H1 (cell line): ENCODE data around the gene PI4KA.

Experiments used
- ATF2 ChIP-seq: IDR thresholded peaks from 2 replicates; pipeline ENCODE4 v1.6.1; 2012; ENCODE audit warnings: low read length, inconsistent platforms
- BACH1 ChIP-seq: IDR thresholded peaks from 2 replicates; pipeline ENCODE4 v1.6.1; 2012; ENCODE audit warnings: low read length, improper control_type of control experiment
- BRCA1 ChIP-seq: IDR thresholded peaks from 2 replicates; pipeline ENCODE4 v1.6.1; 2012; ENCODE audit warnings: low read depth, low read length, improper control_type of control experiment
- CBX5 ChIP-seq: fragments of 300-800, 300-1000 bp; sonication (generic); IDR thresholded peaks from 2 replicates; pipeline ENCODE4 v1.7.1; 2016; ENCODE audit warnings: antibody characterized with exemption, low read length, low read depth
- CTCF ChIP-seq, 3 experiments: IDR thresholded peaks; 1 replicate in 2 of 3; 2 replicates in 1 of 3; pipeline versions ENCODE4 v1.5.1 to v1.6.1; 2011; ENCODE audit warnings: low read length in 3 of 3, mild to moderate bottlenecking in 3 of 3, inconsistent platforms in 2 of 3, low read depth in 1 of 3, moderate library complexity in 1 of 3; ENCODE audit not compliant: insufficient read depth in 1 of 3; ENCODE audit errors: control extremely low read depth in 1 of 3
- JUN ChIP-seq: IDR thresholded peaks from 2 replicates; pipeline ENCODE4 v1.6.1; 2011; ENCODE audit warnings: low read depth, mild to moderate bottlenecking, improper control_type of control experiment, low read length
- POLR2A ChIP-seq, 2 experiments: IDR thresholded peaks; 1 replicate in 1 of 2; 2 replicates in 1 of 2; pipeline ENCODE4 v1.6.1; 2011; ENCODE audit warnings: low read depth in 2 of 2, low read length in 2 of 2, mild to moderate bottlenecking in 2 of 2; ENCODE audit errors: control extremely low read depth in 1 of 2
- RAD21 ChIP-seq, 2 experiments: IDR thresholded peaks in 1 of 2; conservative IDR thresholded peaks in 1 of 2; 2 replicates each; pipeline ENCODE4 v1.6.1; 2011; ENCODE audit warnings: low read depth in 2 of 2, low read length in 2 of 2, improper control_type of control experiment in 1 of 2, inconsistent platforms in 1 of 2, mild to moderate bottlenecking in 1 of 2, moderate library complexity in 1 of 2
- TAF7 ChIP-seq: optimal IDR thresholded peaks from 2 replicates; pipeline ENCODE3; 2011; ENCODE audit warnings: low read depth, mild to moderate bottlenecking, inconsistent platforms, low read length, moderate library complexity, borderline replicate concordance

GRCh38 chr22:20792221-20792965 is 66.2 kb downstream of the PI4KA start:
- TF ChIP-seq JUN = no peak
- TF ChIP-seq CTCF (IDR thresholded peaks at IDR 0.05; ENCODE audit: control extremely low read depth in 1 of 3, insufficient read depth in 1 of 3, low read depth in 1 of 3, low read length in 3 of 3) = no peak
- no peak for TF ChIP-seq RAD21 (IDR thresholded peaks at IDR 0.05 in 1 of 2, conservative IDR thresholded peaks at IDR 0.05 in 1 of 2; ENCODE audit: low read depth in 2 of 2, low read length in 2 of 2)
- TF ChIP-seq BACH1 = no peak
- no peak for TF ChIP-seq CBX5
- TF ChIP-seq BRCA1 = no peak
- TF ChIP-seq TAF7 = no peak
- TF ChIP-seq ATF2 = no peak
- TF ChIP-seq POLR2A (IDR thresholded peaks at IDR 0.05; ENCODE audit: control extremely low read depth in 1 of 2, low read depth in 2 of 2, low read length in 2 of 2) = no peak
